ENCODE data around the gene GPD1L. TPM values are rescaled to one million over a fixed set of nuclear protein-coding genes. Genes with fewer than 3 reads are reported as not detected.
"Not testable (repeated sequence)": the region's sequence is repeated elsewhere in the genome, so short reads cannot be mapped to it uniquely, and the experiment has no call there.

The GPD1L gene
- polyA plus RNA-seq, 1 donor (not counting 4 experiments of a cell fraction or from before 2014, with no cell fraction given) = 4.5 TPM

DNA sequence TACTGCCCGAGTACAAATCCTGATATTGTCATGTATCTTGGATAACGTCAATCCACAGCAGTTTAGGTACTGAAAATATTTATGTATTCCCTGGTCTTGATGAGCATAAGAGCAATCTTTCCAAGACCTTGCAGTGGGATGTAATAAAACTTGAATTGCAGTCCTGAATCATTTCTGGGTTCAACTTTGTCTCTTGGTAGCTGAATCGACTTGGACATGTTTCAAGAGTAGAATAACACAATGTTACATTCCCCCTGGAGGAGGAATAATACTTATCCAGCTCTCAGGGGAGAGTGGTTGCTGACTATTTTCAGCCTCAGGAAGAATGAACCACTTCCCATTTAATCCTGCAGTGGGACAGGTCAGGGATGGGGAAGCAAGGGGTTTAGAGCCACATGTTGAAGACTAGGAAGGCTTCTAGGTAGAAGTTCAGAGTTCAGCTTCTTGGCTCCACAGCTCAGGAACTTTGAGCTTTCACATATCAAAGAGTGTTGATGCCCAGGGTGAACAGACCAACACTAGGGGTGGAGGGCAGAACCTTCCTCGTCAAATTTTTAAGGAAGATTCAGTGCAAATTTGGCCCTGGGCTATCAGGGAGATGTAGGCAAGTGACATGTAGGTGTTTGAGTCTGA, 43.4 kb upstream of the GPD1L start:
- FAIRE-seq = no peak

DNA sequence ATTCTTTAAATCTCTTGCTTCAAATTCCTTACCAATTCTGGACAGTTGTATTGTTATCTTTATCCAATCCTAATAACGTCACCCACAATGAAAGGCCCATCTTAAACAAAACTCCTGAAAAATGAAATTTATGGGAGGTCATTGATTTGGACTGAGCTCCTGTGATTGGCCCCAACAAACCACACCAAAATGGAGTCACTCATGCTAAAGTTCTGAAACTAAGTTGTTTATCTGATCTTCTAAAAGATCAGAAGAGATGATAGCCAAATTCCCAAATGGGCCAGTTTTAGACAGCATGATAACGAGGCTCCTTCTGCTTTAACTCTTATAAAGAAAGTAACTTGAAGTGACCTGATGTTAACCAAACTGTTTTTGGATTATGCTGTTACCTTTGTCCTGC, 39.7 kb upstream of the GPD1L start:
- DNase-seq (ENCODE audit: low read depth, low spot score) (no peak), FAIRE-seq (no peak)
- Histone ChIP-seq H3K9ac (ENCODE audit: control insufficient read depth, extremely low read depth, insufficient read depth, low read length) (no peak overlapping the region), H3K27me3 (ENCODE audit: control insufficient read depth, extremely low read depth, insufficient read depth, low read length) (no peaks in the 10 kb centered on the region), H3K4me1 (ENCODE audit: control insufficient read depth, extremely low read depth, insufficient read depth, low read length) (no peaks in the 10 kb centered on the region), H3K27ac (ENCODE audit: control insufficient read depth, insufficient read depth, low read length) (no peak overlapping the region), H3K4me2 (ENCODE audit: control insufficient read depth, extremely low read depth, insufficient read depth, low read depth, low read length) (no peak overlapping the region), H3K9me3 (ENCODE audit: control insufficient read depth, low read depth, low read length) (no peaks in the 10 kb centered on the region), H2AFZ (ENCODE audit: control insufficient read depth, low read length) (no peak overlapping the region), H3K4me3 (ENCODE audit: control insufficient read depth in 2 of 3, extremely low read depth in 1 of 3, insufficient read depth in 2 of 3, low read depth in 1 of 3, low read length in 3 of 3) (no peak overlapping the region), H3K9me1 (ENCODE audit: control insufficient read depth, extremely low read depth, insufficient read depth, low read length) (no peaks in the 10 kb centered on the region), H4K20me1 (ENCODE audit: control insufficient read depth, extremely low read depth, insufficient read depth, low read length) (no peaks in the 10 kb centered on the region), H3K36me3 (ENCODE audit: control insufficient read depth in 2 of 2, extremely low read depth in 1 of 2, insufficient read depth in 2 of 2, low read length in 2 of 2) (no peaks in the 10 kb centered on the region), H3K79me2 (ENCODE audit: control insufficient read depth, insufficient read depth, low read length) (no peaks in the 10 kb centered on the region)
- dilution Hi-C loops (cut with MboI; ENCODE audit: extremely low pct_ligation_motif_present, low sequenced_read_pairs) = no loop called here
- no peak for TF ChIP-seq EZH2 (IDR thresholded peaks at IDR 0.05; ENCODE audit: low read length)
- TF ChIP-seq, protein P1, sequence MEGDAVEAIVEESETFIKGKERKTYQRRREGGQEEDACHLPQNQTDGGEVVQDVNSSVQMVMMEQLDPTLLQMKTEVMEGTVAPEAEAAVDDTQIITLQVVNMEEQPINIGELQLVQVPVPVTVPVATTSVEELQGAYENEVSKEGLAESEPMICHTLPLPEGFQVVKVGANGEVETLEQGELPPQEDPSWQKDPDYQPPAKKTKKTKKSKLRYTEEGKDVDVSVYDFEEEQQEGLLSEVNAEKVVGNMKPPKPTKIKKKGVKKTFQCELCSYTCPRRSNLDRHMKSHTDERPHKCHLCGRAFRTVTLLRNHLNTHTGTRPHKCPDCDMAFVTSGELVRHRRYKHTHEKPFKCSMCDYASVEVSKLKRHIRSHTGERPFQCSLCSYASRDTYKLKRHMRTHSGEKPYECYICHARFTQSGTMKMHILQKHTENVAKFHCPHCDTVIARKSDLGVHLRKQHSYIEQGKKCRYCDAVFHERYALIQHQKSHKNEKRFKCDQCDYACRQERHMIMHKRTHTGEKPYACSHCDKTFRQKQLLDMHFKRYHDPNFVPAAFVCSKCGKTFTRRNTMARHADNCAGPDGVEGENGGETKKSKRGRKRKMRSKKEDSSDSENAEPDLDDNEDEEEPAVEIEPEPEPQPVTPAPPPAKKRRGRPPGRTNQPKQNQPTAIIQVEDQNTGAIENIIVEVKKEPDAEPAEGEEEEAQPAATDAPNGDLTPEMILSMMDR (optimal IDR thresholded peaks at IDR 0.05 in 1 of 3, IDR thresholded peaks at IDR 0.05 in 1 of 3, conservative IDR thresholded peaks at IDR 0.05 in 1 of 3; ENCODE audit: extremely low read depth in 1 of 3, insufficient read depth in 2 of 3, low read length in 3 of 3) = no peak

More for the DNA sequence above, 43.4 kb upstream of the GPD1L start:
- H4K20me1 ChIP-seq (ENCODE audit: control insufficient read depth, extremely low read depth, insufficient read depth, low read length) = no peaks in the 10 kb centered on the region
- no peaks in the 10 kb centered on the region for H3K79me2 ChIP-seq (ENCODE audit: control insufficient read depth, insufficient read depth, low read length)
- H3K9me1 ChIP-seq (ENCODE audit: control insufficient read depth, extremely low read depth, insufficient read depth, low read length) = no peaks in the 10 kb centered on the region
- H3K27ac ChIP-seq (ENCODE audit: control insufficient read depth, insufficient read depth, low read length) = no peak overlapping the region
- H2AFZ ChIP-seq (ENCODE audit: control insufficient read depth, low read length) = no peak overlapping the region
- H3K4me2 ChIP-seq (ENCODE audit: control insufficient read depth, extremely low read depth, insufficient read depth, low read depth, low read length) = no peak overlapping the region
- H3K27me3 ChIP-seq (ENCODE audit: control insufficient read depth, extremely low read depth, insufficient read depth, low read length) = no peaks in the 10 kb centered on the region
- no peaks in the 10 kb centered on the region for H3K9me3 ChIP-seq (ENCODE audit: control insufficient read depth, low read depth, low read length)
- H3K4me1 ChIP-seq (ENCODE audit: control insufficient read depth, extremely low read depth, insufficient read depth, low read length) = no peaks in the 10 kb centered on the region
- no peak overlapping the region for H3K4me3 ChIP-seq (ENCODE audit: control insufficient read depth in 2 of 3, extremely low read depth in 1 of 3, insufficient read depth in 2 of 3, low read depth in 1 of 3, low read length in 3 of 3)
- TF ChIP-seq, protein P1 (optimal IDR thresholded peaks at IDR 0.05 in 1 of 3, IDR thresholded peaks at IDR 0.05 in 1 of 3, conservative IDR thresholded peaks at IDR 0.05 in 1 of 3; ENCODE audit: extremely low read depth in 1 of 3, insufficient read depth in 2 of 3, low read length in 3 of 3) = no peak
- no peak for TF ChIP-seq EZH2 (IDR thresholded peaks at IDR 0.05; ENCODE audit: low read length)
- H3K36me3 ChIP-seq (ENCODE audit: control insufficient read depth in 2 of 2, extremely low read depth in 1 of 2, insufficient read depth in 2 of 2, low read length in 2 of 2) = no peaks in the 10 kb centered on the region
- dilution Hi-C loops (cut with MboI; ENCODE audit: extremely low pct_ligation_motif_present, low sequenced_read_pairs) = no loop called here
- no peak for DNase-seq (ENCODE audit: low read depth, low spot score)
- H3K9ac ChIP-seq (ENCODE audit: control insufficient read depth, extremely low read depth, insufficient read depth, low read length) = no peak overlapping the region

DNA sequence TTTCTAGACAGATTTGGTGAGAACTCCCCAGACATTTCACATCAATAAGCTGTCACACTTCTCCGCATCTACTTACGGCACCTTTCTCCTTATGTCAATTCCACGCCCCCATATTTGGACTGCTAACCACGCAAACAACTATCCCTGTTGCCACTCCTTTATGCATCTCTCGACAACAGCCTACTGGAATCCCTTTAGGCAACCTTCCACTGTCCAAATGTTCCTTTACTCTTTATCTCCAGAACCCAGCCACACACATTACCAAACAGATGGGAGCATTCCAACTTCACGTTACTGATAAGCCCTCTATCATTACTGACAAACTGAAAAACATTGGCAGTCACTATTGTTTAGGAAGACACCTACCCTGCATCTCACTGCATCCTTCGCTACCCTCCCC, 32.2 kb upstream of the GPD1L start:
- FAIRE-seq; DNase-seq (ENCODE audit: low read depth, low spot score); H3K79me2 ChIP-seq (ENCODE audit: control insufficient read depth, insufficient read depth, low read length); H3K9ac ChIP-seq (ENCODE audit: control insufficient read depth, extremely low read depth, insufficient read depth, low read length); H4K20me1 ChIP-seq (ENCODE audit: control insufficient read depth, extremely low read depth, insufficient read depth, low read length); H3K36me3 ChIP-seq (ENCODE audit: control insufficient read depth in 2 of 2, extremely low read depth in 1 of 2, insufficient read depth in 2 of 2, low read length in 2 of 2); H3K4me3 ChIP-seq (ENCODE audit: control insufficient read depth in 2 of 3, extremely low read depth in 1 of 3, insufficient read depth in 2 of 3, low read depth in 1 of 3, low read length in 3 of 3); dilution Hi-C loops (cut with MboI; ENCODE audit: extremely low pct_ligation_motif_present, low sequenced_read_pairs); H3K4me2 ChIP-seq (ENCODE audit: control insufficient read depth, extremely low read depth, insufficient read depth, low read depth, low read length); H3K4me1 ChIP-seq (ENCODE audit: control insufficient read depth, extremely low read depth, insufficient read depth, low read length); H3K9me3 ChIP-seq (ENCODE audit: control insufficient read depth, low read depth, low read length); H3K9me1 ChIP-seq (ENCODE audit: control insufficient read depth, extremely low read depth, insufficient read depth, low read length); H3K27me3 ChIP-seq (ENCODE audit: control insufficient read depth, extremely low read depth, insufficient read depth, low read length); H2AFZ ChIP-seq (ENCODE audit: control insufficient read depth, low read length); H3K27ac ChIP-seq (ENCODE audit: control insufficient read depth, insufficient read depth, low read length): not testable (repeated sequence)

Data from keratinocyte (primary cell).